Posterior cingulate gyrus (tissue), 11 donors: ENCODE measurements around the gene MEIOC.
"Not testable (repeated sequence)": the region's sequence is repeated elsewhere in the genome, so short reads cannot be mapped to it uniquely, and the experiment has no call there.

Experiments used
- DNase-seq, 10 donors: peaks; one replicate each; pipeline versions ENCODE4 v3.0.0 to v3.0.0-alpha.2; 2020 to 2021; ENCODE audit warnings: mixed read lengths in 3 of 10
- intact Hi-C: fragments of 100-400 bp; cut with DNase I; formaldehyde crosslinking; loops from one replicate; pipeline ENCODE4 v1.15.1; 2023

The MEIOC gene

DNA sequence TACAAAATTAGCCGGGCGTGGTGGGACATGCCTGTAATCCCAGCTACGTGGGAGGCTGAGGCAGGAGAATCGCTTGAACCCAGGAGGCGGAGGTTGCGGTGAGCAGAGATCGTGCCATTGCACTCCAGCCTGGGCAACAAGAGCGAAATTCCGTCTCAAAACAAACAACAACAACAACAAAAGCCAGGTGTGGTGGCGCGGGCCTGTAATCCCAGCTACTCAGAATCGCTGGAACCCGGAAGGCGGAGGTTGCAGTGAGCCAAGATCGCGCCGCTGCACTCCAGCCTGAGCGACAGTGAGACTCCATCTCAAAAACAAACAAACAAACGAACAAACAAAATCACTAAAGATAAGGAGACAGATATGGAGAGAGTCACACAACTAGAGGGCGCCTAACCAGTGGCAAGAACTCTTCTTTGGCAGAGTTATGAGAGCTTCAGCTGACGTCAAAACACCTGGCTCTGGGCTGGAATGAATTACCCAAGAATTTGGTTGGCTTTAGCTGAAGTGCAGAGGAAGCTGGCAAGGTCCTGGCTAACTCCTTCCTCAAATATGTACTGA lies 34.6 kb downstream of the MEIOC start:
- intact Hi-C loops, DNase-seq: not testable (repeated sequence)

DNA sequence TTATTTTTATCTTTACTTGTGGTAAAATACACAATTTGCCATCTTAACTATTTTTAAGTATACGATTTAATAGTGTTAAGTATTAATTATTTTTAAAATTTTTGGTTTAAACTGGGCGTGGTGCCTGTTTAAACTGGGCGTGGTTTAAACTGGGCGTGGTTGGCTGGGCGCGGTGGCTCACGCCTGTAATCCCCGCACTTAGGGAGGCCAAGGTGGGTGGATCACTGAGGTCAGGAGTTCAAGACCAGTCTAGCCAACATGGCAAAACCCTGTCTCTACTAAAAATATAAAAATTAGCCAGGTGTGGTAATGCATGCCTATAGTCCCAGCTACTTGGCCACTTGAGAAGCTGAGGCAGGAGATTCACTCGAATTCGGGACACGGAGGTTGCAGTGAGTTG lies 37.3 kb downstream of the MEIOC start:
- no peak for DNase-seq
- intact Hi-C loops: no loop called here

DNA sequence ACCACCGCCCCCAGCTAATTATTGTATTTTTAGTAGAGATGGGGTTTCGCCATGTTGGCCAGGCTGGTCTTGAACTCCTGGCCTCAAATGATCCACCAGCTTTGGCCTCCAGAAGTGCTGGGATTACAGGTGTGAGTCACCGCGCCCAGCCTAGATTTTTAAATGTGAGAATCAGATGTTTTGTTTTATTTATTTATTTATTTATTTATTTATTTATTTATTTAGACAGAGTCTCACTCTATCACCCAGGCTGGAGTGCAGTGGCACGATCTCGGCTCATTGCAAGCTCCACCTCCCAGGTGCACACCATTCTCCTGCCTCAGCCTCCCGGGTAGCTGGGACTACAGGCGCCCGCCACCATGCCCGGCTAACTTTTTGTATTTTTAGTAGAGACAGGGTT lies 44.0 kb downstream of the MEIOC start:
- intact Hi-C loops, DNase-seq: not testable (repeated sequence)

DNA sequence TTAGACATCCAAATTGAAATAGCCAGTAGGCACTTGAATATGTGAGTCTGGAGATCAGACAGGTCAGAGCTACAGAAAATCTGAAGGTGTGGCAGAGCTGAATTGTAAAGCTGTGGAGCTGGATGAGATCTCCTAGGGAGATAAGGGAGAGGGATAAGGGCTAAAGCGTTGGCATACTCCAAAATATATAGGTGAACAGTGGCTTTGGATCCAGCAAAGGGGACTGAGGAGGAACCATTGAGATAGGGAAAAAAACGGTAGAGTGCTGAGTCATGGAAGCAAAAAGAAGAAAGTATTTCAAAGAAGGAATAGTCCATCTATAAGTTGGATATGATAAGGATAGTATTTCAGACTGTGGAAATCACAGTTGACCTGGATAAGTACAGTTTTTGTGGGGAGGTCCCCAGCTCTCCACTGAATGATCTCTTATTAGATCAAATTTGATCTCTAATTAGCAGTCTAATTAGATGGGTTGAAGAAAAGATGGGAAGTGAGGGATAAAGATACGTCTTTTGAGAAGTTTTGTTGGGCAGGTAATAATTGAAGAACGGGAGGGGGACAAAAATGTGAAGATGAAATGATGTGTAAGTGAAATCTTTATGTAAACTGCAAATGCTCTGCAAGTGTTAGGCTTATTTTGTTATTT lies 51.6 kb downstream of the MEIOC start:
- intact Hi-C loops: loop anchor here (2.0 kb wide), 1 partner anchor 19 kb away; the partner anchor contains the start of gene CCDC43
- no peak for DNase-seq

DNA sequence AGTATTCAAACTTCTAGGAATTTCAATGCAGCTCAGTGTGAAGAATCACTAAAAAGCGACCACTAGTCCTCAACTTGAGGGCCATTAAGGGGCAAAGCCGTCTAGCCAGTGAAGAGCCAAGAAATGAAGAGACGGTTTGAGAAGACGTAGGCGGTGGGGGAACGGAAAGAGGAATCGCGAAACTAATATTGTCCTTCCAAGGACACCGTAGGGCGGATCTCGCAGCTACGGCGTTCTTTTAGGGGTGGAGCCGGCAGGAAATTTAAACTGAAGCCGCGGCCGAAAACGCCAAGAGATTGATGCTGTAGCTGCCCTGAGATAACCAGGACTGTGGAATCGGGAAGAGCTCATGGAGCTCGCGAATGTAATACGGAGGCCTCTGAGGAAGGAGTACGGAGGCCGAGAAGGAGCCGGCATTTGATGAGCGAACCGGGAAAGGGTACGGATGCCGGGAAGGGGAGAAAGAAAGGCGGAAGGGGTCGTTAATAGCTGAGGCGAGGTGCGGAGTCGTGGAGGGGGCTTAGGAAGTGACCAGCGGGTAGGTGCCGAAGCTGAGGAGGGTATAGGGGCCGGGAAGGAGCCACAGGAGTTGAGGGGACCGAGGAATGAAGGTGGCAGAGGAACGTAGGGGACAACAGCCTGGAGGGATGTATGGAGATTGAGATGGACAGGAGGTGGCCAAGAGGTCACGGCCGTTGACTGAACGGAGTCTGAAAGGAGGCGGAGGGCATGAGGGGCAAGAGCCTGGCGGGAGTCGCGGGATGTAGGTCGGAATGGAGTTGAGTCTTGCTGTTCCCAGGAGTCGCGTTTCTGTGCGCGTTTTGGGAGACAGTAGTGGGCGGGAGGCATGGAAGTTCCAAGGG lies 52.4 kb downstream of the MEIOC start, which contains the start of gene DBF4B:
TSS of gene DBF4B (plus strand) at position 265 of the 863 bp plus-strand sequence. CDS start at position 421, 156 bp downstream.
- DNase-seq: peak; percentile 68 to 95 (median 76)
- intact Hi-C loops: loop anchor here (2.0 kb wide), 1 partner anchor 20 kb away; the partner anchor contains the start of gene CCDC43

DNA sequence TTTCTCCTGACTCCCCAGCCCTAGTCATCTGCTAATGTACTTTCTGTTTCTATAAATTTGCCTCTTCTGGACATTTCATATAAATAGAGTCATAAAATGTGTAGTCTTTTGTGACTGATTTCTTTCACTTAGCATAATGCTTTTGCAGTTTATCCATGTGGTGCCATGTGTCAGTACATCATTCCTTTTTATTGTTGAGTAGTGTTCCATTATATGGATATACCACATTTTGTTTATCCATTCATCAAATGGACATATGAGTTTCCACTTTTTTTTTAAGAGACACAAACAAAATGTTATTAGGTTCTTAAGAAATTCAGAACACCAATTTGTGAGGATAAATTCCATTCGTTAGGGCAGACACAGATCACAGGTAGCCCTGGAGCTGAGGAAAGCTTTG lies 63.2 kb downstream of the MEIOC start:
- DNase-seq: no peak
- intact Hi-C loops: no loop called here

DNA sequence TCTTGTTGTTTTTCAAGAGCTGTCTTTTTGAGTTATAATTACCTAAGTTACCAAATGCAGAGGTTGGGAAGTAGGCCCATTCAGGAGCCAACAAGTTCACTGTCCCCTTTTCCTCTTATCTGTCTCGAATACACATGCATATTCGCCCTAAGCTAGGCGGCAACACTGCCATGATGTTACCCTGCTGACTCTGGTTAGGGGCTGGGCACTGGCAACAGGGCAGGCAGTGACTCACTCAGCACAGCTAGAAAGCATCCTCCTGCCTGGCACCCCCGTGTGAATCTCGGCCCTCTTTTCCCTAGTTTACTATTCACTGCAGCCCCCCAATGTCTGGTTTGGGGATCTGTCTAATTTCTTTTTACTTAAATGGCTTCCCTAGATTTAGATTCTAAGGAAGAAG lies 66.0 kb downstream of the MEIOC start:
- no peak for DNase-seq
- intact Hi-C loops: no loop called here
